H9 (cell line): ENCODE measurements around the gene GLB1L2. TPM values are rescaled to one million over a fixed set of nuclear protein-coding genes. Genes with fewer than 3 reads are reported as not detected.

Experiments
- DNase-seq: peaks from one replicate; pipeline ENCODE4 v3.0.0-alpha.2; 2017
- H2AFZ ChIP-seq: one replicate; pipeline ENCODE4 v1.6.1; 2013; ENCODE audit warnings: mild to moderate bottlenecking, low read length, control low read depth, moderate library complexity
- H2AK5ac ChIP-seq: 2 replicates; pipeline ENCODE4 v1.6.1; 2013; ENCODE audit warnings: low read length, control low read depth, mixed read lengths; ENCODE audit not compliant: insufficient read length
- H2BK120ac ChIP-seq: one replicate; pipeline ENCODE4 v1.6.1; 2013; ENCODE audit warnings: low read depth, mild to moderate bottlenecking, low read length, control low read depth, inconsistent platforms; ENCODE audit not compliant: poor library complexity, severe bottlenecking
- H2BK12ac ChIP-seq: 2 replicates; pipeline ENCODE4 v1.6.1; 2013; ENCODE audit warnings: low read length, control low read depth, mixed read lengths, low read depth; ENCODE audit not compliant: insufficient read length
- H2BK15ac ChIP-seq: 2 replicates; pipeline ENCODE4 v1.6.1; 2013; ENCODE audit warnings: low read depth, low read length, control low read depth
- H2BK20ac ChIP-seq: one replicate; pipeline ENCODE4 v1.6.1; 2013; ENCODE audit warnings: low read depth, mild to moderate bottlenecking, low read length, control low read depth, inconsistent platforms; ENCODE audit not compliant: poor library complexity, severe bottlenecking
- H2BK5ac ChIP-seq: 2 replicates; pipeline ENCODE4 v1.6.1; 2013; ENCODE audit warnings: low read length, control low read depth, mixed read lengths; ENCODE audit not compliant: insufficient read length
- H3K14ac ChIP-seq: 2 replicates; pipeline ENCODE4 v1.6.1; 2013; ENCODE audit warnings: low read length, control low read depth; ENCODE audit not compliant: insufficient read depth
- H3K18ac ChIP-seq: 2 replicates; pipeline ENCODE4 v1.6.1; 2013; ENCODE audit warnings: low read depth, mild to moderate bottlenecking, mixed read lengths, low read length, control low read depth; ENCODE audit not compliant: insufficient read length
- H3K23ac ChIP-seq: 2 replicates; pipeline ENCODE4 v1.6.1; 2013; ENCODE audit warnings: low read length, control low read depth, mixed read lengths, low read depth; ENCODE audit not compliant: insufficient read length
- H3K23me2 ChIP-seq: 2 replicates; pipeline ENCODE4 v1.6.1; 2013; ENCODE audit warnings: low read depth, mild to moderate bottlenecking, mixed read lengths, low read length, control low read depth; ENCODE audit not compliant: insufficient read length, poor library complexity, severe bottlenecking
- H3K27ac ChIP-seq: 2 replicates; pipeline ENCODE4 v1.5.1; 2013; ENCODE audit warnings: low read length, control low read depth, mixed read lengths, low read depth; ENCODE audit not compliant: insufficient read length
- H3K27me3 ChIP-seq: 2 replicates; pipeline ENCODE4 v1.6.1; 2013; ENCODE audit warnings: low read length, control low read depth, inconsistent platforms; ENCODE audit not compliant: insufficient read depth
- H3K4ac ChIP-seq: 2 replicates; pipeline ENCODE4 v1.6.1; 2013; ENCODE audit warnings: low read depth, mild to moderate bottlenecking, control low read depth, inconsistent platforms, low read length, moderate library complexity
- H3K4me1 ChIP-seq: 2 replicates; pipeline ENCODE4 v1.6.1; 2013; ENCODE audit warnings: low read length, control low read depth, inconsistent platforms; ENCODE audit not compliant: insufficient read depth
- H3K4me2 ChIP-seq: 2 replicates; pipeline ENCODE4 v1.6.1; 2013; ENCODE audit warnings: low read length, control low read depth, mixed read lengths; ENCODE audit not compliant: insufficient read length, insufficient read depth
- H3K56ac ChIP-seq: 2 replicates; pipeline ENCODE4 v1.6.1; 2013; ENCODE audit warnings: low read depth, mild to moderate bottlenecking, mixed read lengths, low read length, control low read depth; ENCODE audit not compliant: insufficient read length
- H3K79me1 ChIP-seq: 2 replicates; pipeline ENCODE4 v1.6.1; 2013; ENCODE audit warnings: low read depth, mild to moderate bottlenecking, moderate library complexity, low read length, control low read depth, inconsistent platforms; ENCODE audit not compliant: insufficient read depth, poor library complexity, severe bottlenecking
- H3K79me2 ChIP-seq: 2 replicates; pipeline ENCODE4 v1.6.1; 2013; ENCODE audit warnings: low read length, control low read depth, inconsistent platforms; ENCODE audit not compliant: insufficient read depth
- H3K9ac ChIP-seq: 2 replicates; pipeline ENCODE4 v1.6.1; 2013; ENCODE audit warnings: low read length, control low read depth, mixed read lengths; ENCODE audit not compliant: insufficient read length; ENCODE audit errors: extremely low read depth
- H3K9me3 ChIP-seq: one replicate; pipeline ENCODE4 v1.6.1; 2013; ENCODE audit warnings: low read depth, low read length, inconsistent platforms; ENCODE audit not compliant: control insufficient read depth
- H3T11ph ChIP-seq: one replicate; pipeline ENCODE4 v1.6.1; 2013; ENCODE audit warnings: mild to moderate bottlenecking, low read length, control low read depth, inconsistent platforms
- H4K20me1 ChIP-seq: one replicate; pipeline ENCODE4 v1.6.1; 2013; ENCODE audit not compliant: control insufficient read depth, insufficient read length, insufficient read depth
- H4K5ac ChIP-seq: 2 replicates; pipeline ENCODE4 v1.6.1; 2013; ENCODE audit warnings: low read depth, mild to moderate bottlenecking, mixed read lengths, low read length, control low read depth; ENCODE audit not compliant: insufficient read length
- H4K8ac ChIP-seq: replicated peaks from 2 replicates; pipeline ENCODE4 v1.6.1; 2013; ENCODE audit warnings: low read length, control low read depth, mixed read lengths, low read depth; ENCODE audit not compliant: insufficient read length
- H4K91ac ChIP-seq: 2 replicates; pipeline ENCODE4 v1.6.1; 2013; ENCODE audit warnings: low read depth, mild to moderate bottlenecking, moderate library complexity, mixed read lengths, low read length, control low read depth; ENCODE audit not compliant: insufficient read length
- H3K27ac Mint-ChIP-seq, 3 experiments: 2 replicates in 2 of 3; 3 replicates in 1 of 3; pipeline ENCODE4 v1.8.0; 2020 to 2021; ENCODE audit warnings: mixed read lengths in 3 of 3, mild to moderate bottlenecking in 1 of 3, moderate library complexity in 1 of 3
- H3K27me3 Mint-ChIP-seq: 2 replicates; pipeline ENCODE4 v1.8.0; 2021; ENCODE audit warnings: low read depth, mild to moderate bottlenecking, moderate library complexity, mixed read lengths
- H3K36me3 Mint-ChIP-seq, 3 experiments: 2 replicates in 2 of 3; 3 replicates in 1 of 3; pipeline ENCODE4 v1.8.0; 2020 to 2021; ENCODE audit warnings: low read depth in 3 of 3, mixed read lengths in 3 of 3; ENCODE audit not compliant: insufficient read depth in 1 of 3
- H3K4me1 Mint-ChIP-seq, 2 experiments: 2 replicates each; pipeline ENCODE4 v1.8.0; 2020; ENCODE audit warnings: mixed read lengths in 2 of 2
- H3K4me3 Mint-ChIP-seq, 2 experiments: 2 replicates in 1 of 2; 3 replicates in 1 of 2; pipeline ENCODE4 v1.8.0; 2020 to 2021; ENCODE audit warnings: mild to moderate bottlenecking in 2 of 2, mixed read lengths in 2 of 2, moderate library complexity in 1 of 2
- H3K9me3 Mint-ChIP-seq, 2 experiments: 2 replicates in 1 of 2; 3 replicates in 1 of 2; pipeline ENCODE4 v1.8.0; 2020; ENCODE audit warnings: mild to moderate bottlenecking in 2 of 2, mixed read lengths in 2 of 2, moderate library complexity in 1 of 2
- WGBS: extraction: QIAGEN DNeasy Blood & Tissue Kit; methylation state at CpG from one replicate; pipeline ENCODE4 v1.1.7; 2013; ENCODE audit warnings: missing lambda C conversion rate, low lambda C conversion rate, mixed read lengths; ENCODE audit not compliant: insufficient read length; ENCODE audit errors: extremely low coverage; 5-methylcytosine and 5-hydroxymethylcytosine counted together
- total RNA-seq: library from RNA; stranded (reverse); gene quantifications from 2 replicates; pipeline ENCODE4 v1.2.1, GENCODE V29; 2021
- TF ChIP-seq, protein P1 (sequence below): fragments of 200-600 bp; sonication (generic); conservative IDR thresholded peaks from 3 replicates; pipeline ENCODE4 v1.8.0; 2021; ENCODE audit warnings: antibody characterized with exemption, mild to moderate bottlenecking

The GLB1L2 gene
- total RNA-seq, 1 experiment from 2014 or later: 2.4 TPM

DNA sequence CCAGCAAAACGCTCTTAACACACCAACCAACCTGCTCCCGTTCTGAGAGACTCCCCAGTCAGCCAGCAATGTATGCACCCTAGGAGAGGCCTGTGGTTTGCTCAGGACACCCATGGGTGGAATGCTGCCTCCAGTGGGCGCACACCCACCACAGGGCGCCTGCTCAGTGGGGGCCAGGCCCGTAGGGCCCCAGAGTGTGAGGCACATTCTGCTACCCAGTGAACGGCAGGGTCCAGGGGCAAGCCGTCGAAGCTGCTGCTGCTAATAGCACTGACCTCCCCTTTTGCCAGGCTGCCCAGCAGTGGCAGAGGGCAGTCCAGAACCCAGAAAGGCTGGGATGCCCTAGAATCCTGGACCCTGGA is 67.5 kb downstream of the GLB1L2 start:
- Histone ChIP-seq H2BK12ac (no peak overlapping the region), H3K79me2 (peaks cover 1% of the 10 kb centered on the region; the same call in 1 of the 2 replicates), H3K79me1 (no peaks in the 10 kb centered on the region), H2BK20ac (no peak overlapping the region), H4K8ac (no peak overlapping the region), H3K27ac (no peak overlapping the region), H3K9me3 (no peaks in the 10 kb centered on the region), H3K27me3 (no peaks in the 10 kb centered on the region), H3K23ac (no peak overlapping the region), H3K9ac (no peak overlapping the region), H4K5ac (no peak overlapping the region), H2BK15ac (no peak overlapping the region), H3T11ph (no peak overlapping the region), H2BK5ac (no peak overlapping the region), H3K56ac (no peak overlapping the region), H3K4me1 (no peaks in the 10 kb centered on the region), H3K4ac (no peak overlapping the region), H2BK120ac (no peak overlapping the region), H4K91ac (no peak overlapping the region), H2AK5ac (no peak overlapping the region), H2AFZ (no peak overlapping the region), H4K20me1 (no peaks in the 10 kb centered on the region), H3K4me2 (no peak overlapping the region), H3K18ac (no peak overlapping the region), H3K14ac (no peak overlapping the region), H3K23me2 (no peaks in the 10 kb centered on the region)
- no CpG with 5 or more reads among the region's 8 CpGs for WGBS
- Mint-ChIP-seq H3K36me3 (peaks cover 9 to 15% (median 11%) of the 10 kb centered on the region in 3 experiments; a peak in 4 of 7 replicates), H3K9me3 (no peaks in the 10 kb centered on the region; a peak in 1 of 5 replicates), H3K4me1 (peaks cover 10% of the 10 kb centered on the region in 2 experiments; a peak in 3 of 4 replicates), H3K27me3 (no peaks in the 10 kb centered on the region), H3K4me3 (no peak overlapping the region), H3K27ac (peak overlapping the region in 1 of 3 experiments; percentile 34; a peak in 2 of 7 replicates)
- no peak for DNase-seq
- TF ChIP-seq, protein P1, sequence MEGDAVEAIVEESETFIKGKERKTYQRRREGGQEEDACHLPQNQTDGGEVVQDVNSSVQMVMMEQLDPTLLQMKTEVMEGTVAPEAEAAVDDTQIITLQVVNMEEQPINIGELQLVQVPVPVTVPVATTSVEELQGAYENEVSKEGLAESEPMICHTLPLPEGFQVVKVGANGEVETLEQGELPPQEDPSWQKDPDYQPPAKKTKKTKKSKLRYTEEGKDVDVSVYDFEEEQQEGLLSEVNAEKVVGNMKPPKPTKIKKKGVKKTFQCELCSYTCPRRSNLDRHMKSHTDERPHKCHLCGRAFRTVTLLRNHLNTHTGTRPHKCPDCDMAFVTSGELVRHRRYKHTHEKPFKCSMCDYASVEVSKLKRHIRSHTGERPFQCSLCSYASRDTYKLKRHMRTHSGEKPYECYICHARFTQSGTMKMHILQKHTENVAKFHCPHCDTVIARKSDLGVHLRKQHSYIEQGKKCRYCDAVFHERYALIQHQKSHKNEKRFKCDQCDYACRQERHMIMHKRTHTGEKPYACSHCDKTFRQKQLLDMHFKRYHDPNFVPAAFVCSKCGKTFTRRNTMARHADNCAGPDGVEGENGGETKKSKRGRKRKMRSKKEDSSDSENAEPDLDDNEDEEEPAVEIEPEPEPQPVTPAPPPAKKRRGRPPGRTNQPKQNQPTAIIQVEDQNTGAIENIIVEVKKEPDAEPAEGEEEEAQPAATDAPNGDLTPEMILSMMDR: no peak
